Upper lobe of left lung (tissue), 6 donors: Measurements from ENCODE around the gene EXOC4. TPM values are rescaled to one million over a fixed set of nuclear protein-coding genes. Genes with fewer than 3 reads are reported as not detected.

Source experiments
- ATAC-seq, 2 donors: fragments of 200-7000 bp; cut with Tn5 transposase; one replicate each; pipeline ENCODE4 v1.9.1; 2022; ENCODE audit warnings: mild to moderate bottlenecking in 2 of 2, moderate library complexity in 2 of 2; ENCODE audit not compliant: low FRiP score in 2 of 2
- DNase-seq, 2 donors: peaks; one replicate each; pipeline ENCODE4 v3.0.0-alpha.2; 2019 to 2020
- H3K27ac ChIP-seq, 4 donors: fragments of 200-600 bp; sonication (generic); one replicate each; pipeline ENCODE4 v1.5.1; 2016 to 2019
- H3K27me3 ChIP-seq, 4 donors: fragments of 200-600 bp; sonication (generic); one replicate each; pipeline ENCODE4 v1.5.1; 2017 to 2019
- H3K36me3 ChIP-seq, 4 donors: fragments of 200-600 bp; sonication (generic); one replicate each; pipeline ENCODE4 v1.5.1; 2016 to 2019
- H3K4me1 ChIP-seq, 4 donors: fragments of 200-600 bp; sonication (generic); one replicate each; pipeline ENCODE4 v1.5.1; 2018 to 2019
- H3K4me3 ChIP-seq, 4 donors: fragments of 200-600 bp; sonication (generic); one replicate each; pipeline ENCODE4 v1.5.1; 2017 to 2019; ENCODE audit warnings: mild to moderate bottlenecking in 2 of 4, moderate library complexity in 1 of 4
- H3K9me3 ChIP-seq, 4 donors: fragments of 200-600 bp; sonication (generic); one replicate each; pipeline ENCODE4 v1.5.1; 2018 to 2019
- CTCF ChIP-seq, 6 experiments: fragments of 450-650 bp in 4 of 6; fragments of 200-600 bp in 2 of 6; sonication (generic) in 2 of 6; IDR thresholded peaks; one replicate each; pipeline ENCODE4 v1.5.1; 2016 to 2019; ENCODE audit warnings: antibody characterized with exemption in 6 of 6
- EP300 ChIP-seq, 4 donors: sonication (generic); formaldehyde crosslinking; IDR thresholded peaks; one replicate each; pipeline ENCODE4 v1.5.1; 2017; ENCODE audit warnings: antibody characterized with exemption in 4 of 4, control low read depth in 2 of 4
- POLR2A ChIP-seq, 4 donors: fragments of 450-650 bp; IDR thresholded peaks; one replicate each; pipeline ENCODE4 v1.5.1; 2016 to 2017; ENCODE audit warnings: antibody characterized with exemption in 4 of 4, mild to moderate bottlenecking in 2 of 4
- POLR2AphosphoS5 ChIP-seq, 2 donors: sonication (generic); formaldehyde crosslinking; IDR thresholded peaks; one replicate each; pipeline ENCODE4 v1.5.1; 2017; ENCODE audit warnings: antibody characterized with exemption in 2 of 2
- WGBS, 2 donors: methylation state at CpG; one replicate each; pipeline ENCODE4 v1.1.5; 2017 to 2018; 5-methylcytosine and 5-hydroxymethylcytosine counted together
- total RNA-seq, 6 donors: library from RNA; depleted of rRNA in 4 of 6; stranded (reverse); fragments of >200 nt in 4 of 6; gene quantifications; one replicate each; pipeline versions ENCODE4 v1.1.0 to v1.2.1, GENCODE V29; 2016 to 2021
- donor health status: DM: no; HTN: no; CAD: no; lungs with moderate emphysema.
- donor health status: DM: no; HTN: yes; CAD: no; lungs with severe emphysema.

Gene EXOC4
- total RNA-seq, 6 donors from 2014 or later, result 56.3 to 325 (median 99.4) TPM

GRCh38 chr7:133398506-133398905, 145.6 kb downstream of the EXOC4 start:
- Histone ChIP-seq H3K27me3 (no peaks in the 10 kb centered on the region), H3K27ac (no peak overlapping the region), H3K4me1 (no peaks in the 10 kb centered on the region), H3K9me3 (no peaks in the 10 kb centered on the region), H3K36me3 (no peaks in the 10 kb centered on the region), H3K4me3 (no peak overlapping the region)
- TF ChIP-seq POLR2A (IDR thresholded peaks at IDR 0.05) (no peak), POLR2AphosphoS5 (IDR thresholded peaks at IDR 0.05) (no peak), CTCF (IDR thresholded peaks at IDR 0.05) (no peak), EP300 (IDR thresholded peaks at IDR 0.05) (no peak)
- 71 to 82% methylated on average over 3 of the region's 3 CpGs for WGBS, 2 donors
- DNase-seq (no peak), ATAC-seq (no peak)

- DNase-seq, result no peak
- Histone ChIP-seq H3K36me3 (no peaks in the 10 kb centered on the region), H3K4me3 (no peak overlapping the region), H3K27me3 (no peaks in the 10 kb centered on the region), H3K9me3 (no peaks in the 10 kb centered on the region), H3K4me1 (no peaks in the 10 kb centered on the region), H3K27ac (no peak overlapping the region)
- 95 to 96% methylated on average over 1 of the region's 1 CpG for WGBS, 2 donors
- no peak for ATAC-seq
- TF ChIP-seq POLR2A (IDR thresholded peaks at IDR 0.05) (no peak), CTCF (IDR thresholded peaks at IDR 0.05) (no peak), POLR2AphosphoS5 (IDR thresholded peaks at IDR 0.05) (no peak), EP300 (IDR thresholded peaks at IDR 0.05) (no peak)
Measured at GRCh38 chr7:133401225-133401624, 148.3 kb downstream of the EXOC4 start.

GRCh38 chr7:133408212-133408611, 155.3 kb downstream of the EXOC4 start:
- Histone ChIP-seq H3K36me3 (no peaks in the 10 kb centered on the region), H3K27me3 (no peaks in the 10 kb centered on the region), H3K27ac (no peak overlapping the region), H3K9me3 (no peaks in the 10 kb centered on the region), H3K4me3 (no peak overlapping the region), H3K4me1 (peaks cover 0 to 4% (median 0%) of the 10 kb centered on the region in 4 donors)
- WGBS, 2 donors, result 98% methylated on average over 2 of the region's 2 CpGs
- TF ChIP-seq EP300 (IDR thresholded peaks at IDR 0.05), result no peak
- ATAC-seq (no peak), DNase-seq (no peak)

- no peaks in the 10 kb centered on the region for H3K36me3 ChIP-seq
- no peak for TF ChIP-seq EP300 (IDR thresholded peaks at IDR 0.05)
- TF ChIP-seq CTCF (IDR thresholded peaks at IDR 0.05), result no peak
- TF ChIP-seq POLR2AphosphoS5 (IDR thresholded peaks at IDR 0.05), result no peak
- TF ChIP-seq POLR2A (IDR thresholded peaks at IDR 0.05), result no peak
- DNase-seq, result no peak
- no peaks in the 10 kb centered on the region for H3K9me3 ChIP-seq
- H3K27ac ChIP-seq, result no peak overlapping the region
- no peaks in the 10 kb centered on the region for H3K27me3 ChIP-seq
- H3K4me3 ChIP-seq, result no peak overlapping the region
- no peak for ATAC-seq
- H3K4me1 ChIP-seq, result peaks cover 0 to 4% (median 0%) of the 10 kb centered on the region in 4 donors
- WGBS, 2 donors, result 69 to 89% methylated on average over 2 of the region's 2 CpGs
Measured at GRCh38 chr7:133409421-133409820, 156.5 kb downstream of the EXOC4 start.

GRCh38 chr7:133409966-133410365, 157.1 kb downstream of the EXOC4 start:
- Histone ChIP-seq H3K4me1 (peaks cover 0 to 4% (median 0%) of the 10 kb centered on the region in 4 donors), H3K27ac (no peak overlapping the region), H3K9me3 (no peaks in the 10 kb centered on the region), H3K27me3 (no peaks in the 10 kb centered on the region), H3K36me3 (no peaks in the 10 kb centered on the region), H3K4me3 (no peak overlapping the region)
- TF ChIP-seq POLR2A (IDR thresholded peaks at IDR 0.05) (no peak), POLR2AphosphoS5 (IDR thresholded peaks at IDR 0.05) (no peak), CTCF (IDR thresholded peaks at IDR 0.05) (no peak), EP300 (IDR thresholded peaks at IDR 0.05) (no peak)
- 84 to 86% methylated on average over 1 of the region's 1 CpG for WGBS, 2 donors
- DNase-seq (no peak), ATAC-seq (no peak)
